Left lung (tissue), 10 donors: ENCODE results near the gene AKT3. TPM values are rescaled to one million over a fixed set of nuclear protein-coding genes. Genes with fewer than 3 reads are reported as not detected.
"Not testable (repeated sequence)": the region's sequence is repeated elsewhere in the genome, so short reads cannot be mapped to it uniquely, and the experiment has no call there.

Experiments
- ATAC-seq: fragments of 200-7000 bp; cut with Tn5 transposase; one replicate; pipeline ENCODE4 v1.9.1; 2020; ENCODE audit warnings: moderate library complexity
- DNase-seq, 4 donors: peaks; one replicate each; pipeline ENCODE4 v3.0.0-alpha.2; 2013 to 2020
- H3K27ac ChIP-seq, 2 donors: fragments of 200-600 bp; sonication (generic) in 1 of 2; one replicate each; pipeline versions ENCODE4 v1.5.0 to v1.8.0; 2020 to 2021
- H3K27me3 ChIP-seq, 2 donors: fragments of 200-600 bp; sonication (generic) in 1 of 2; one replicate each; pipeline versions ENCODE4 v1.5.0 to v1.8.0; 2020 to 2021
- H3K36me3 ChIP-seq, 2 donors: fragments of 200-600 bp; sonication (generic) in 1 of 2; one replicate each; pipeline versions ENCODE4 v1.5.0 to v1.8.0; 2020 to 2021
- H3K4me1 ChIP-seq, 2 donors: fragments of 200-600 bp; one replicate each; pipeline ENCODE4 v1.8.0; 2021
- H3K4me3 ChIP-seq, 2 donors: fragments of 200-600 bp; sonication (generic) in 1 of 2; one replicate each; pipeline versions ENCODE4 v1.5.0 to v1.8.0; 2020 to 2021; ENCODE audit warnings: mild to moderate bottlenecking in 1 of 2
- H3K9me3 ChIP-seq, 2 donors: fragments of 200-600 bp; sonication (generic) in 1 of 2; one replicate each; pipeline versions ENCODE4 v1.5.0 to v1.8.0; 2020 to 2021
- CTCF ChIP-seq, 2 donors: fragments of 200-600 bp; sonication (generic) in 1 of 2; IDR thresholded peaks; one replicate each; pipeline versions ENCODE4 v1.5.0 to v1.8.0; 2021; ENCODE audit warnings: antibody characterized with exemption in 2 of 2
- intact Hi-C, 2 donors: fragments of 100-400 bp; cut with DNase I; formaldehyde crosslinking; loops; one replicate each; pipeline versions ENCODE4 v1.11.2 to v1.14.2; 2022
- polyA plus RNA-seq, 6 donors: library from polyadenylated mRNA; unstranded; fragments of 120-200 nt; gene quantifications; one replicate each; pipeline ENCODE4 v1.2.1, GENCODE V29; 2013; ENCODE audit not compliant: insufficient read length in 6 of 6
- total RNA-seq, 2 donors: library from RNA; stranded (reverse); fragmentation: NEBNext Ultra II Directional; extraction: Animal tissue kit (Norgen Biotek cat#: 25700); gene quantifications; one replicate each; pipeline ENCODE4 v1.2.1, GENCODE V29; 2021
- donor health status: DM: no; HTN: yes; CAD: no.
- donor health status: DM: no; HTN: no; CAD: no.

The AKT3 gene
- total and polyA plus RNA-seq, 8 donors, result 24.1 to 44.9 (median 29.4) TPM

DNA sequence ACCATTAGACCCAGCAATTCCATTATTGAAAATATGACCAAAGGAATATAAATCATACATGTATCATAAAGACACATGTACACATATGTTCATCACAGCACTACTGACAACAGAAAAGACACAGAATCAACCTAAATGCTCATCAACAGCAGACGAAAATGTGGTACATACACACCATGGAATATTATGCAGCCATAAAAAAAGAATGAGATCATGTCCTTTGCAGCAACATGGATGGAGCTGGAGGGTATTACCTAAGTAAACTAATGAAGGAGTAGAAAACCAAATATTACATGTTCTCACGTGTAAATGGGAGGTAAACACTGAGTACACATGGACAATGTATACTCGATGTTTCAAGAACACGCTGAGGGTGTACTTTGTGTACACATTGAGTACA is 15.9 kb downstream of the AKT3 start:
- intact Hi-C loops, result no loop called here

GRCh38 chr1:243831463-243831862 is 18.6 kb downstream of the AKT3 start:
- no peak overlapping the region for H3K4me3 ChIP-seq
- intact Hi-C loops, result no loop called here
- peaks cover 0 to 5% of the 10 kb centered on the region in 2 donors for H3K4me1 ChIP-seq
- H3K27ac ChIP-seq, result no peak overlapping the region
- no peaks in the 10 kb centered on the region for H3K27me3 ChIP-seq
- TF ChIP-seq CTCF (IDR thresholded peaks at IDR 0.05), result no peak
- DNase-seq (no peak), ATAC-seq (no peak)
- peaks cover 0 to 10% of the 10 kb centered on the region in 2 donors for H3K9me3 ChIP-seq
- H3K36me3 ChIP-seq, result no peaks in the 10 kb centered on the region

More for the DNA sequence above, 15.9 kb downstream of the AKT3 start:
- no peaks in the 10 kb centered on the region for H3K36me3 ChIP-seq
- no peaks in the 10 kb centered on the region for H3K4me1 ChIP-seq
- TF ChIP-seq CTCF (IDR thresholded peaks at IDR 0.05), result no peak
- H3K27ac ChIP-seq, result no peak overlapping the region
- ATAC-seq, result no peak
- H3K9me3 ChIP-seq, result peaks cover 0 to 16% of the 10 kb centered on the region in 2 donors
- DNase-seq, result no peak
- H3K4me3 ChIP-seq, result no peak overlapping the region
- no peaks in the 10 kb centered on the region for H3K27me3 ChIP-seq

DNA sequence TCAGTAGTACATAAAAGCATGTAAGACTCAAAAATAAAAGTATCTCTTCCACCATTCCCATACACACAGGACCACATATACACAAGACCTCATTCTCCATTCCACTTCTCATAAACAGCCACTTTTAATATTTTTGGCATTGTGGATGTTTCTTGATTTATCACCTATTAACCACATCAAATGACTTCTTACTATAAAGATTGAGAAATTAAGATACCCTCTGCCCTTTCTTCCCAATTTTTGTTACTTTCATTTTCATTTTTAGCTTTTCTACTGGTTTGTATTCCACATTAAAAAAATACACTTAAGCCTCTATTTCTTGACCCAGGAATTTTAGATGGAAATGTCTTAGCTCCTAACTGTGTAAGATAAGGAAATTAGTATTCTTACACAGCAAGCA is 22.8 kb downstream of the AKT3 start:
- no peak for DNase-seq
- Histone ChIP-seq H3K9me3 (peaks cover 0 to 6% of the 10 kb centered on the region in 2 donors), H3K36me3 (no peaks in the 10 kb centered on the region), H3K4me3 (no peak overlapping the region), H3K27ac (no peak overlapping the region), H3K4me1 (peaks cover 0 to 5% of the 10 kb centered on the region in 2 donors), H3K27me3 (no peaks in the 10 kb centered on the region)
- ATAC-seq, result no peak
- TF ChIP-seq CTCF (IDR thresholded peaks at IDR 0.05), result no peak
- intact Hi-C loops, result no loop called here

DNA sequence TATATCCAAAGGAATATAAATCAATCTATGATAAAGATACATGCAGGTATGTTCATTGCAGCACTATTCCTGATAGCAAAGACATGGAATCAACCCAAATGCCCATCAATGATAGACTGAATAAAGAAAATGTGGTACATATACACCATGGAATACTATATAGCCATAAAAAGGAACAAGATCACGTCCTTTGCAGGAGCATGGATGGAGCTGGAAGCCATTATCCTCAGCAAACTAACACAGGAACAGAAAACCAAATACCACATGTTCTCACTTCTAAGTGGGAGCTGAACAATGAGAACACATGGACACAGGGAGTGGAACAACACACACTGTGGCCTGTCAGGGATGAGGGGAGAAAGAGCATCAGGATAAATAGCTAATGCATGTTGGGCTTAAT is 25.1 kb downstream of the AKT3 start:
- H3K4me1 ChIP-seq, H3K27ac ChIP-seq, ATAC-seq, H3K27me3 ChIP-seq, DNase-seq, H3K36me3 ChIP-seq, intact Hi-C loops, H3K4me3 ChIP-seq: not testable (repeated sequence)
- peaks cover 0 to 25% of the 10 kb centered on the region in 2 donors for H3K9me3 ChIP-seq

DNA sequence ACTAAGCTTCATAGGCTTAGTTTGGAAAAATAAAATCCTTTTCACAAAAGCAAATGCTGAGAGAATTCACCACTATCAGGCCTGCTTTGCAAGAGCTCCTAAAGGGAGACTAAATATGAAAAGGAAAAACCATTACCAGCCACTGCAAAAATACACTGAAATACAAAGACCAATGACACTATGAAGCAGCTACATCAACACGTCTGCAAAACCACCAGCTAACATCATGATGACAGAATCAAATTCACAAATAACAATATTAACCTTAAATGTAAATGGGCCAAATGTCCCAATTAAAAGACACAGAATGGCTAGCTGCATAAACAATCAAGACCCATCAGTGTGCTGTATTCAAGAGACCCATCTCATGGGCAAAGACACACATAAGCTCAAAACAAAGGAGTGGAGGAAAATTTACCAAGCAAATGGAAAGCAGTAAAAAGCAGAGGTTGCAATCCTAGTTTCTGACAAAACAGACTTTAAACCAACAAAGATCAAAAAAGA is 28.8 kb downstream of the AKT3 start:
- Histone ChIP-seq H3K9me3 (peaks cover 0 to 25% of the 10 kb centered on the region in 2 donors), H3K27ac (no peak overlapping the region), H3K36me3 (no peaks in the 10 kb centered on the region), H3K27me3 (no peaks in the 10 kb centered on the region), H3K4me3 (no peak overlapping the region), H3K4me1 (no peaks in the 10 kb centered on the region)
- ATAC-seq, result no peak
- DNase-seq, result no peak
- TF ChIP-seq CTCF (IDR thresholded peaks at IDR 0.05), result no peak
- intact Hi-C loops, result no loop called here

GRCh38 chr1:243819438-243819839 is 30.6 kb downstream of the AKT3 start:
- intact Hi-C loops, result no loop called here
- no peaks in the 10 kb centered on the region for H3K27me3 ChIP-seq
- no peak overlapping the region for H3K4me3 ChIP-seq
- H3K36me3 ChIP-seq, result no peaks in the 10 kb centered on the region
- no peaks in the 10 kb centered on the region for H3K4me1 ChIP-seq
- no peak for TF ChIP-seq CTCF (IDR thresholded peaks at IDR 0.05)
- H3K9me3 ChIP-seq, result peaks cover 0 to 31% of the 10 kb centered on the region in 2 donors
- no peak overlapping the region for H3K27ac ChIP-seq
- no peak for ATAC-seq
- DNase-seq, result no peak
